ENCODE measurements around the gene BAZ1A. TPM values are rescaled to one million over a fixed set of nuclear protein-coding genes. Genes with fewer than 3 reads are reported as not detected.

Gene BAZ1A
- total RNA-seq, 4 donors from 2014 or later = 22.7 to 86.7 (median 56.0) TPM

- ATAC-seq (ENCODE audit: low FRiP score) (no peak), DNase-seq (ENCODE audit: low spot score) (no peak)
- TF ChIP-seq, protein P1, sequence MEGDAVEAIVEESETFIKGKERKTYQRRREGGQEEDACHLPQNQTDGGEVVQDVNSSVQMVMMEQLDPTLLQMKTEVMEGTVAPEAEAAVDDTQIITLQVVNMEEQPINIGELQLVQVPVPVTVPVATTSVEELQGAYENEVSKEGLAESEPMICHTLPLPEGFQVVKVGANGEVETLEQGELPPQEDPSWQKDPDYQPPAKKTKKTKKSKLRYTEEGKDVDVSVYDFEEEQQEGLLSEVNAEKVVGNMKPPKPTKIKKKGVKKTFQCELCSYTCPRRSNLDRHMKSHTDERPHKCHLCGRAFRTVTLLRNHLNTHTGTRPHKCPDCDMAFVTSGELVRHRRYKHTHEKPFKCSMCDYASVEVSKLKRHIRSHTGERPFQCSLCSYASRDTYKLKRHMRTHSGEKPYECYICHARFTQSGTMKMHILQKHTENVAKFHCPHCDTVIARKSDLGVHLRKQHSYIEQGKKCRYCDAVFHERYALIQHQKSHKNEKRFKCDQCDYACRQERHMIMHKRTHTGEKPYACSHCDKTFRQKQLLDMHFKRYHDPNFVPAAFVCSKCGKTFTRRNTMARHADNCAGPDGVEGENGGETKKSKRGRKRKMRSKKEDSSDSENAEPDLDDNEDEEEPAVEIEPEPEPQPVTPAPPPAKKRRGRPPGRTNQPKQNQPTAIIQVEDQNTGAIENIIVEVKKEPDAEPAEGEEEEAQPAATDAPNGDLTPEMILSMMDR (IDR thresholded peaks at IDR 0.05) = no peak
Measured at GRCh38 chr14:34775342-34775741, 99.8 kb downstream of the BAZ1A start.

GRCh38 chr14:34770901-34771300 is 104.3 kb downstream of the BAZ1A start:
- TF ChIP-seq, protein P1 (IDR thresholded peaks at IDR 0.05) = no peak
- DNase-seq (ENCODE audit: low spot score) (no peak), ATAC-seq (ENCODE audit: low FRiP score) (no peak)

- TF ChIP-seq, protein P1 (IDR thresholded peaks at IDR 0.05) = no peak
- no peak for DNase-seq (ENCODE audit: low spot score)
- no peak for ATAC-seq (ENCODE audit: low FRiP score)
Measured at GRCh38 chr14:34766606-34767005, 108.6 kb downstream of the BAZ1A start.

DNA sequence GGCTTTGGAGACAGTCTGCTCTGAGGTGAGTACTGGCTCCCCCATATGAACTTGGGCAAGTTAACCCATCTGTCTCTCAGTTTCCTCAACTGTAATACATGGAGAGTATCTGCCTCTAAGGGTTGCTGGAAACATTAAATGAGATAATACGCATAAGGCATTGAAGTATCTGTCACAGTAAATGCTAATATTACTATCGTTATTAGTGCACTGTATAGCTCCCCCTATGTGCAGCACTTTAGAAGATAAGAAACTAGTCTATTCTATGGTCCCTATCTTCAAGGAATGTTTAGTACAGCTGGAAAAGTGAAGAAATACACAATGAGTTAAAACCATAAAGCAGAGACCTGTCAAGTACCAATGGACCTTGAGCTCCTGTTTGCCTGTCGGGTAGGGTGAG is 109.1 kb downstream of the BAZ1A start:
- DNase-seq (ENCODE audit: low spot score) (no peak), ATAC-seq (ENCODE audit: low FRiP score) (no peak)
- TF ChIP-seq, protein P1 (IDR thresholded peaks at IDR 0.05) = no peak

DNA sequence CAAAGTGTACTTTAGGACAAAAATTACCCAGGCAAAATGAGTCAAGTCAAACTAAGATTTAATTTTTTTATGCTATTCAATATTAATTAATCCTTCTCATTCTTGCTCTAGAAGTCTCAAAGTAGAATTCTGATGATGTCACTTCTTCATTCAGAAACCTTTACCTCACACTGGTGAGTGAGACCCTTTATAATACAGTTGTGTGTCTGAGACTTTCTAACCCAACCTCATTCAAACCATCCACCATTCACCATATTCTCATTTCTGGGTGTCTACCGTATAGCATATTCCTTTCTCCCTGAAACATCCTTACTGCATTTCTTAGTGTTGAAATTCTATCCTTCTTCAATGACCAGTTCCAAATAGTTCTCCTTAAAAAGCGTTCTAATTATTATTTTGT is 119.9 kb downstream of the BAZ1A start:
- DNase-seq (ENCODE audit: low spot score) (no peak), ATAC-seq (ENCODE audit: low FRiP score) (no peak)
- TF ChIP-seq, protein P1 (IDR thresholded peaks at IDR 0.05) = no peak

DNA sequence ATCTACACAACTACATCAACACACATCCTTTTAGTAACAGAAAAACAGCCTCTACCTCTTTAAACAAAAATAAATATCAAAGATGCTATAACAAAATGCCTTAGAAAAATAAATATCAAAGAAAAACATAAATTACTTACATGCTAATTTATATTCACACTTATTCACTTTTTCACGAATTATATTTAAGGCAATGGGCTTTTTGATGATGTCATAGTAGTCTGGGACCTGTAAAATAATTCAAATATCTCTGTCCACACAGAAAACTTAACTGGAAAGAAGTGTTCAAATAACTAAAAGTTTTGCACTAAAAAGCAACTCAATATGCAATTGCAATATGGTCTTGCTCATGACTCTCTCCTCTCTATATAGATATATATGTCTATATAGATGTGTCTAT is 120.5 kb downstream of the BAZ1A start:
- ATAC-seq (ENCODE audit: low FRiP score) (no peak), DNase-seq (ENCODE audit: low spot score) (no peak)
- TF ChIP-seq, protein P1 (IDR thresholded peaks at IDR 0.05) = no peak

DNA sequence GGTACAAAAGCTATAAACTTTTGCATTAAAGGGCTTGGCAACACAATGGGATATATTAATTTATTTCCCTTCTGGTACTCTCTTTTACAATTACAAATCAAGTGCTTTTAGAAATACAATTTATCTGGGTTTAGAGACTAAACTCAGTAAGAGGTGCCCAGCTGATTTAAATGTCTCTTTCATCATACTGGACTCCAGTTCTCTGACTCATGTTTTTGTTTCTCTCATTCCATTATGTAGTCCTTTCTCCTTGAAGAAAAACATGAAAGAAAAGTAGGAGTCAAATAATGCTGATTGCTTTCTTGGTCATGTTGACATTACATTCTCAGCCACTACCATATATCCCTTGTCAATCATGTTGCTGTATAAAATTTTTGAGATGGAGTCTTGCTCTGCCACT is 124.5 kb downstream of the BAZ1A start:
- TF ChIP-seq, protein P1 (IDR thresholded peaks at IDR 0.05) = no peak
- DNase-seq (ENCODE audit: low spot score) = no peak
- ATAC-seq (ENCODE audit: low FRiP score) = peak; percentile 75
